Measurements from ENCODE around the gene USP6. TPM values are rescaled to one million over a fixed set of nuclear protein-coding genes. Genes with fewer than 3 reads are reported as not detected.

USP6 gene
- total and polyA plus RNA-seq, 10 of the 15 experiments (the other 5 are each of a cell fraction or from before 2014, with no cell fraction given), result under 0.01 to 0.39 (median 0.10) TPM; not detected in 2

- TF ChIP-seq IRF5 (IDR thresholded peaks at IDR 0.05; ENCODE audit: borderline replicate concordance) (no peak), PRDM15 (CRISPR knock-in tag; IDR thresholded peaks at IDR 0.05) (no peak), ZNF592 (IDR thresholded peaks at IDR 0.05) (no peak)
Measured at GRCh38 chr17:5118219-5118618, 2.4 kb downstream of the USP6 start (continued).

Measured in GM12878 (cell line).